ENCODE data around the gene CDK19. TPM values are rescaled to one million over a fixed set of nuclear protein-coding genes. Genes with fewer than 3 reads are reported as not detected.
A peak's percentile ranks its signal among the peaks of the same experiment; 100 is the strongest.

The CDK19 gene
- total RNA-seq, 1 experiment from 2014 or later = 11.7 TPM

- no peak for ATAC-seq
- Mint-ChIP-seq H3K27me3 (ENCODE audit: low read depth) (no peaks in the 10 kb centered on the region; the same call in none of the 2 replicates), H3K9me3 (no peaks in the 10 kb centered on the region), H3K36me3 (no peaks in the 10 kb centered on the region), H3K4me1 (no peaks in the 10 kb centered on the region), H3K27ac (no peak overlapping the region), H3K4me3 (no peak overlapping the region)
- CTCF ChIA-PET = no interaction called here
- no peak for DNase-seq (ENCODE audit: low spot score)
- TF ChIP-seq ZNF512 (CRISPR knock-in tag; IDR thresholded peaks at IDR 0.05; ENCODE audit: borderline replicate concordance) = no peak
- no peak for TF ChIP-seq ZNF232 (CRISPR knock-in tag; IDR thresholded peaks at IDR 0.05)
- POLR2A ChIA-PET = no interaction called here
Observed at GRCh38 chr6:110823146-110823545, 7.9 kb upstream of the CDK19 start.

GRCh38 chr6:110822249-110822648 is 7.0 kb upstream of the CDK19 start:
- no peak overlapping the region for H3K27ac Mint-ChIP-seq
- POLR2A ChIA-PET = no interaction called here
- no peak overlapping the region for H3K4me3 Mint-ChIP-seq
- no peaks in the 10 kb centered on the region; the same call in none of the 2 replicates for H3K27me3 Mint-ChIP-seq (ENCODE audit: low read depth)
- TF ChIP-seq ETV6 (CRISPR knock-in tag; IDR thresholded peaks at IDR 0.05) = no peak
- no peak for TF ChIP-seq ATF3 (CRISPR knock-in tag; conservative IDR thresholded peaks at IDR 0.05)
- no peak for TF ChIP-seq ARID4B (CRISPR knock-in tag; IDR thresholded peaks at IDR 0.05; ENCODE audit: borderline replicate concordance)
- TF ChIP-seq ELF4 (CRISPR knock-in tag; IDR thresholded peaks at IDR 0.05; ENCODE audit: low read depth) = no peak
- TF ChIP-seq PRRX2 (CRISPR knock-in tag; IDR thresholded peaks at IDR 0.05) = no peak
- TF ChIP-seq GABPB1 (CRISPR knock-in tag; IDR thresholded peaks at IDR 0.05) = no peak
- no peak for TF ChIP-seq ZNF671 (CRISPR knock-in tag; IDR thresholded peaks at IDR 0.05)
- no peak for TF ChIP-seq USF1 (CRISPR knock-in tag; IDR thresholded peaks at IDR 0.05)
- no peak for TF ChIP-seq RORB (CRISPR knock-in tag; IDR thresholded peaks at IDR 0.05)
- no peak for TF ChIP-seq IRF1 (CRISPR knock-in tag; IDR thresholded peaks at IDR 0.05)
- TF ChIP-seq ATF2 (CRISPR knock-in tag; IDR thresholded peaks at IDR 0.05; ENCODE audit: borderline replicate concordance, low read depth) = no peak
- no peak for DNase-seq (ENCODE audit: low spot score)
- H3K36me3 Mint-ChIP-seq = no peaks in the 10 kb centered on the region
- no peaks in the 10 kb centered on the region for H3K9me3 Mint-ChIP-seq
- ATAC-seq = no peak
- CTCF ChIA-PET = no interaction called here
- no peaks in the 10 kb centered on the region for H3K4me1 Mint-ChIP-seq

GRCh38 chr6:110816677-110817076 is 1.4 kb upstream of the CDK19 start:
- Mint-ChIP-seq H3K36me3 (no peaks in the 10 kb centered on the region), H3K9me3 (no peaks in the 10 kb centered on the region), H3K4me1 (peaks cover 20% of the 10 kb centered on the region), H3K4me3 (peak overlapping the region; percentile 97), H3K27ac (peak overlapping the region; percentile 99), H3K27me3 (ENCODE audit: low read depth) (no peaks in the 10 kb centered on the region; the same call in 1 of the 2 replicates)
- POLR2A ChIA-PET = interaction anchor here (0.6 to 4.7 kb wide), 2 partner anchors 13 to 58 kb away, joined by 3 to 146 read pairs; partner anchors contain the start of gene AMD1
- CTCF ChIA-PET = no interaction called here
- DNase-seq (ENCODE audit: low spot score) = no peak
- ATAC-seq = no peak
- TF ChIP-seq ATF2 (CRISPR knock-in tag; IDR thresholded peaks at IDR 0.05; ENCODE audit: borderline replicate concordance, low read depth) (no peak), ZNF512 (CRISPR knock-in tag; IDR thresholded peaks at IDR 0.05; ENCODE audit: borderline replicate concordance) (no peak), CREM (CRISPR knock-in tag; IDR thresholded peaks at IDR 0.05) (no peak), ERG (CRISPR knock-in tag; IDR thresholded peaks at IDR 0.05) (no peak), SMAD4 (CRISPR knock-in tag; IDR thresholded peaks at IDR 0.05) (no peak)

Measured in WTC11 (cell line).